BE2C (cell line): Measurements from ENCODE around the gene EIF3I.

Experiments used
- DNase-seq: peaks from one replicate; pipeline ENCODE4 v3.0.0-alpha.2; 2020
- H3K27me3 ChIP-seq: fragments of 250-450 bp; sonication (Bioruptor Pico); 2 replicates; pipeline ENCODE4 v1.5.1; 2020; ENCODE audit warnings: mild to moderate bottlenecking
- H3K36me3 ChIP-seq: fragments of 250-450 bp; sonication (Bioruptor Pico); 2 replicates; pipeline ENCODE4 v1.5.1; 2020; ENCODE audit warnings: mild to moderate bottlenecking
- H3K4me1 ChIP-seq: fragments of 250-450 bp; sonication (Bioruptor Pico); 2 replicates; pipeline ENCODE4 v1.5.1; 2020
- H3K4me3 ChIP-seq: 2 replicates; pipeline ENCODE4 v1.5.1; 2011; ENCODE audit warnings: low read depth, low read length
- H3K9me3 ChIP-seq: fragments of 250-450 bp; sonication (Bioruptor Pico); 2 replicates; pipeline ENCODE4 v1.5.1; 2020
- TF ChIP-seq, protein P1 (sequence below): IDR thresholded peaks from 2 replicates; pipeline ENCODE4 v1.5.1; 2012; ENCODE audit warnings: mild to moderate bottlenecking, low read depth, low read length

EIF3I gene

DNA sequence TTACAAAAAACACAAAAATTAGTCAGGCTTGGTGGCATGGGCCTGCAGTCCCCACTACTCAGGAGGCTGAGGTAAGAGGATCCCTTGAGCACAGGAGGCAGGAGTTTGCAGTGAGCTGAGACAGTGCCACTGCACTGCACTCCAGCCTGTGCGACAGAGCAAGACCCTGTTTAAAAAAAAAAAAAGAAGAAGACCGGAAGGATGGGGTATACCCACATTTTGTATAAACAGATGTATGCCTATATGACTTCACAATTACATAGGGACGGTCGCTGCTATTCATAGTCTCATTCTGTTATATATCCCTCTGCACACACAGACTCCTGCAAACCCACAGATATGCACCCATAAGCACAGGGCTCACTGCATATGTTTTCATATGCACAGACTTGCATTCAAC, 41.5 kb downstream of the EIF3I start:
- TF ChIP-seq, protein P1, sequence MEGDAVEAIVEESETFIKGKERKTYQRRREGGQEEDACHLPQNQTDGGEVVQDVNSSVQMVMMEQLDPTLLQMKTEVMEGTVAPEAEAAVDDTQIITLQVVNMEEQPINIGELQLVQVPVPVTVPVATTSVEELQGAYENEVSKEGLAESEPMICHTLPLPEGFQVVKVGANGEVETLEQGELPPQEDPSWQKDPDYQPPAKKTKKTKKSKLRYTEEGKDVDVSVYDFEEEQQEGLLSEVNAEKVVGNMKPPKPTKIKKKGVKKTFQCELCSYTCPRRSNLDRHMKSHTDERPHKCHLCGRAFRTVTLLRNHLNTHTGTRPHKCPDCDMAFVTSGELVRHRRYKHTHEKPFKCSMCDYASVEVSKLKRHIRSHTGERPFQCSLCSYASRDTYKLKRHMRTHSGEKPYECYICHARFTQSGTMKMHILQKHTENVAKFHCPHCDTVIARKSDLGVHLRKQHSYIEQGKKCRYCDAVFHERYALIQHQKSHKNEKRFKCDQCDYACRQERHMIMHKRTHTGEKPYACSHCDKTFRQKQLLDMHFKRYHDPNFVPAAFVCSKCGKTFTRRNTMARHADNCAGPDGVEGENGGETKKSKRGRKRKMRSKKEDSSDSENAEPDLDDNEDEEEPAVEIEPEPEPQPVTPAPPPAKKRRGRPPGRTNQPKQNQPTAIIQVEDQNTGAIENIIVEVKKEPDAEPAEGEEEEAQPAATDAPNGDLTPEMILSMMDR: no peak
- H3K36me3 ChIP-seq: no peaks in the 10 kb centered on the region

DNA sequence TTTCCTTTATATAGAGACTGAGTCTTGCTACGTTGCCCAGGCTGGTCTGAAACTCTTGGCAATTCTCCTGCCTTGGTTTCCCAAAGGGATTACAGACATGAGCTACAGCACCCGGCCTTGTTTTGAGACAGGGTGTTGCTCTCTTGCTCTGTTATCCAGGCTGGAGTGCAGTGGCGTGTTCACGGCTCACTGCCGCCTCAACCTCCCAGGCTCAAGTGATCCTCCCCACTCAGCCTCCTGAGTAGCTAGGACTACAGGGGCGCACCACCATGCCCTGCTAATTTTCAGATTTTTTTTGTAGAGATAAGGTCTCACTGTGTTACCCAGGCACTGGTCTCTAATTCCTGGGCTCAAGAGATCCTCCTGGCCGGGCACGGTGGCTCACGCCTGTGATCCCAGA, 43.6 kb downstream of the EIF3I start:
- no peak for DNase-seq
- TF ChIP-seq, protein P1: no peak
- Histone ChIP-seq H3K9me3 (no peaks in the 10 kb centered on the region), H3K27me3 (no peaks in the 10 kb centered on the region), H3K36me3 (no peaks in the 10 kb centered on the region), H3K4me3 (no peak overlapping the region), H3K4me1 (no peaks in the 10 kb centered on the region)

More for the DNA sequence above, 41.5 kb downstream of the EIF3I start:
- Histone ChIP-seq H3K27me3 (no peaks in the 10 kb centered on the region), H3K9me3 (no peaks in the 10 kb centered on the region), H3K4me3 (no peak overlapping the region), H3K4me1 (no peaks in the 10 kb centered on the region)
- no peak for DNase-seq

DNA sequence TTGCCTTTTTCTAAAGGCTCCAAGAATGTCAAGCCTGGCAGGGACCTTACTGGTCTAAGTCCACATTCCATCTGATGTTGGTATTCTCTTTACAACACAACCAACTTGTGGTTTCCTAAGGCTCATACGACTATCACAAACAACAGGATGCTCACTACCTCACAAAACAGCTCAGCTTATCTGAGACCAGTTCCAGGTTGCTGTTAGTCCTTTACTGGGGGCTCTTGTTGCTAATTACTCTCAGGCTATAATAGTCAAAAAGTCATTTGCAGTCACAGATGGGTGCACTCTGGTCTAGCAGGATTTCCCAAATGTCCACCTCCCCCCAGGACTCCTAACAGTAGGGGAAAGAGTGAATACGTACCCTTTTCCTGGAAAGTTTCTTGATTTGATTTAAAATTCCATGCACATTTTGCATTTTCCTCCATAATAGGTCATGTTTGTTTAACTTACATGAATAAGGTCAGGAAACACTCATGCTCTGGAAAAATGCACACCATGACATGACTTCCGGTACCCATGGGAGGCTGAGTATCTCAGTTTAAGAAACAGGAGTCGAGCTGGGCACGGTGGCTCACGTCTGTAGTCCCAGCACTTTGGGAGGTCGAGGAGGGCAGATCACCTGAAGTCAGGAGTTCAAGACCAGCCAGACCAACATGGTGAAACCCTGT, 44.8 kb downstream of the EIF3I start:
- TF ChIP-seq, protein P1: no peak
- Histone ChIP-seq H3K27me3 (no peaks in the 10 kb centered on the region), H3K4me3 (no peak overlapping the region), H3K36me3 (no peaks in the 10 kb centered on the region), H3K9me3 (no peaks in the 10 kb centered on the region), H3K4me1 (no peaks in the 10 kb centered on the region)
- DNase-seq: no peak

DNA sequence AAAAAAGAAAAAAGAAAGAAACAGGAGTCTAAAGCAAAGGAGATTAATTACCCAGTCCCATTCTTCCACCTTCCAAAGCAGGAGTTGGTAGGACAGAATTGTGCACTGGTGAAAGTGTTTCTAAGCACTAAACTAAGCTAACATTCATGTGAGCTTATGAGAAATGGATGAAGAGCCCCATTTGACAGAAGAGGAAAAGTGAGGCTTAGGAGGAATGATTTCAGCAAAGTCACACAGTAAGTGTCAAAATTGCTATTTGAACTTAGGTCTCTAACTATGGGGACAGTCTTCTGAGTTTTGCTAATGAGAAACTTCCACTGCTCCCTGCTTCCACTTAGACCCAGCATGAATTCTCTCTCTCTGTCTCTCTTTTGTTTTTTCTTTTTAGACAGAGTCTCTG, 47.5 kb downstream of the EIF3I start:
- TF ChIP-seq, protein P1: no peak
- Histone ChIP-seq H3K9me3 (no peaks in the 10 kb centered on the region), H3K4me1 (no peaks in the 10 kb centered on the region), H3K4me3 (no peak overlapping the region), H3K36me3 (no peaks in the 10 kb centered on the region), H3K27me3 (no peaks in the 10 kb centered on the region)
- no peak for DNase-seq

DNA sequence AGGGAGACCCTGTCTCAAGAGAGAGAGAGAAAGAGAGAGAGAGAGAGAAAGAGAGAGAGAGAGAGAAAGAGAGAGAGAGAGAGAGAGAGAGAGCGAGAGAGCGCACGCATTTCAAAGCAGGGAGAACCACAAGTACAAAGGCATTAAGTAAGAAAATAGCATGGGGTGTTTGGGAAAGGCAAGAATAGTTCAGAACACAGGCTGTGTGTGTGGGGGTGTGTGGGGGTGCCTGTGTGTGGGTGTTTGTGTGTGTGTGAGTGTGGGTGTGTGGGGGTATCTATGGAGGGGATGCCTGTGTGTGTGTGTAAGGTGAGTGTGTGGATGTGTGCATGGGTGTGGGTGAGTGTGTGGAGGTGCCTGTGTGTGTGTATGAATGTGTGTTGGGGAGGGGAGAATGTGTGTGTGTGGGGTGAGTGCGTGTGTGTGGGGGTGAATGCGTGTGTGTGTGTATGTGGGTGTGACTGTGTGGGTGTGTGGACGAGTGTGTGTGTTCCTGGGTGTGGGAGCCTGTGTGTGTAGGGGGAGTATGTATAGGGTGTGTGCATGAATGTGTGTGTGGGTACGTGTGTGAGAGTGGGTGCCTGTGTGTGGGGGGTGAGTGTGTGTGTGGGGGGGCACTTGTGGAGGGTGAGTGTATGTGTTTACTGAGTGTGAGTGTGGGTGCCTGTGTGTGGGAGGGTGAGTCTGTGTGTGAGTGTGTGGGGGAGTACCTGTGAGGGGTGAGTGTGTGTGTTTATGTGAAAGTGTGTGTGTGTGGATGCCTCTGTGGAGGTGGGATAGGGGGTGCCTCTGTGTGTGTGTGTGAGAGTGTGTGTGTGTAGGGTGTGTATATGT, 50.6 kb downstream of the EIF3I start:
- Histone ChIP-seq H3K4me1 (no peaks in the 10 kb centered on the region), H3K27me3 (peaks cover 9% of the 10 kb centered on the region; the same call in 1 of the 2 replicates), H3K4me3 (no peak overlapping the region), H3K36me3 (no peaks in the 10 kb centered on the region), H3K9me3 (no peaks in the 10 kb centered on the region)
- DNase-seq: no peak
- TF ChIP-seq, protein P1: no peak
